Activated naive CD8-positive, alpha-beta T cell treated with anti-CD3 and anti-CD28 coated beads, Interleukin-2, amount 50 U/mL, for 16 hours (primary cell): ENCODE measurements around the gene IGDCC3.
A peak's percentile ranks its signal among the peaks of the same experiment; 100 is the strongest.

ENCODE experiments used
- DNase-seq: peaks from one replicate; pipeline ENCODE4 v3.0.0-alpha.2; 2020; ENCODE audit warnings: low read depth, low spot score

The IGDCC3 gene

GRCh38 chr15:65388306-65389080 lies 10.7 kb upstream of the IGDCC3 start:
- no peak for DNase-seq

GRCh38 chr15:65386886-65387285 lies 9.1 kb upstream of the IGDCC3 start:
- no peak for DNase-seq

- DNase-seq = no peak
These were observed 8.6 kb upstream of the IGDCC3 start for GRCh38 chr15:65386376-65386775.

- DNase-seq = no peak
These were observed 8.1 kb upstream of the IGDCC3 start for GRCh38 chr15:65385870-65386258.

GRCh38 chr15:65384895-65385869 lies 7.4 kb upstream of the IGDCC3 start:
- DNase-seq = peak; percentile 78

GRCh38 chr15:65384505-65384894 lies 6.7 kb upstream of the IGDCC3 start:
- DNase-seq = no peak

GRCh38 chr15:65383991-65384390 lies 6.2 kb upstream of the IGDCC3 start:
- no peak for DNase-seq

- no peak for DNase-seq
These were observed 5.7 kb upstream of the IGDCC3 start for GRCh38 chr15:65383456-65383855.

GRCh38 chr15:65382921-65383320 lies 5.1 kb upstream of the IGDCC3 start:
- no peak for DNase-seq

GRCh38 chr15:65382146-65382491 lies 4.3 kb upstream of the IGDCC3 start:
- DNase-seq = no peak

- DNase-seq = no peak
These were observed 3.8 kb upstream of the IGDCC3 start for GRCh38 chr15:65381445-65382145.

GRCh38 chr15:65379986-65380385 lies 2.2 kb upstream of the IGDCC3 start:
- no peak for DNase-seq

- DNase-seq = no peak
These were observed 462 bp downstream of the IGDCC3 start for GRCh38 chr15:65377105-65377975.

- no peak for DNase-seq
These were observed 1.1 kb downstream of the IGDCC3 start for GRCh38 chr15:65376767-65377104.

- no peak for DNase-seq
These were observed 1.8 kb downstream of the IGDCC3 start for GRCh38 chr15:65375871-65376607.

- DNase-seq = no peak
These were observed 2.9 kb downstream of the IGDCC3 start for GRCh38 chr15:65374821-65375401.

GRCh38 chr15:65374334-65374733 lies 3.5 kb downstream of the IGDCC3 start:
- DNase-seq = no peak

- DNase-seq = no peak
These were observed 4.6 kb downstream of the IGDCC3 start for GRCh38 chr15:65373163-65373651.

GRCh38 chr15:65372787-65373067 lies 5.1 kb downstream of the IGDCC3 start:
- DNase-seq = no peak
